Measurements from ENCODE around the gene NFATC4.

The NFATC4 gene

GRCh38 chr14:24388474-24389179 is 20.6 kb downstream of the NFATC4 start:
- no peak for DNase-seq (ENCODE audit: insufficient read length, low spot score)
- FAIRE-seq: no peak
- no peak for TF ChIP-seq CTCF (IDR thresholded peaks at IDR 0.05; ENCODE audit: insufficient read depth, missing control alignments)

- FAIRE-seq (no peak), DNase-seq (ENCODE audit: insufficient read length, low spot score) (no peak)
- no peak for TF ChIP-seq CTCF (IDR thresholded peaks at IDR 0.05; ENCODE audit: insufficient read depth, missing control alignments)
These were observed 21.4 kb downstream of the NFATC4 start for GRCh38 chr14:24389226-24389848.

GRCh38 chr14:24390701-24391468 is 22.9 kb downstream of the NFATC4 start:
- FAIRE-seq (no peak), DNase-seq (ENCODE audit: insufficient read length, low spot score) (no peak)
- no peak for TF ChIP-seq CTCF (IDR thresholded peaks at IDR 0.05; ENCODE audit: insufficient read depth, missing control alignments)

- DNase-seq (ENCODE audit: insufficient read length, low spot score): no peak
These were observed 24.5 kb downstream of the NFATC4 start for GRCh38 chr14:24392325-24393091.

GRCh38 chr14:24394275-24394674 is 26.3 kb downstream of the NFATC4 start:
- FAIRE-seq (no peak), DNase-seq (ENCODE audit: insufficient read length, low spot score) (no peak)
- TF ChIP-seq CTCF (IDR thresholded peaks at IDR 0.05; ENCODE audit: insufficient read depth, missing control alignments): no peak

More at GRCh38 chr14:24392325-24393091, 24.5 kb downstream of the NFATC4 start:
- FAIRE-seq: no peak
- no peak for TF ChIP-seq CTCF (IDR thresholded peaks at IDR 0.05; ENCODE audit: insufficient read depth, missing control alignments)

- DNase-seq (ENCODE audit: insufficient read length, low spot score) (no peak), FAIRE-seq (no peak)
- TF ChIP-seq CTCF (IDR thresholded peaks at IDR 0.05; ENCODE audit: insufficient read depth, missing control alignments): no peak
These were observed 27.9 kb downstream of the NFATC4 start for GRCh38 chr14:24395609-24396582.
